HEK293 (cell line): ENCODE measurements around the gene TTC6.
A peak's percentile ranks its signal among the peaks of the same experiment; 100 is the strongest.

Source experiments
- BCL11B ChIP-seq: fragments of 450-650 bp; formaldehyde crosslinking; IDR thresholded peaks from 2 replicates; pipeline ENCODE4 v1.5.1; 2016; ENCODE audit warnings: low read depth, missing biosample characterization, missing genetic modification characterization
- FEZF1 ChIP-seq: fragments of 450-650 bp; formaldehyde crosslinking; IDR thresholded peaks from 2 replicates; pipeline ENCODE4 v1.5.1; 2016; ENCODE audit warnings: missing biosample characterization, missing genetic modification characterization
- HOXD13 ChIP-seq: sonication (generic); formaldehyde crosslinking; IDR thresholded peaks from 2 replicates; pipeline ENCODE4 v1.8.0; 2022; ENCODE audit warnings: missing genetic modification reagents, borderline replicate concordance
- IKZF3 ChIP-seq: fragments of 450-650 bp; IDR thresholded peaks from 2 replicates; pipeline ENCODE4 v1.5.0; 2018; ENCODE audit warnings: missing biosample characterization, mild to moderate bottlenecking, missing genetic modification characterization, moderate library complexity
- OVOL3 ChIP-seq: fragments of 450-650 bp; formaldehyde crosslinking; IDR thresholded peaks from 2 replicates; pipeline ENCODE4 v1.5.1; 2016; ENCODE audit warnings: missing biosample characterization, missing genetic modification characterization
- PRDM1 ChIP-seq: fragments of 450-650 bp; formaldehyde crosslinking; IDR thresholded peaks from 2 replicates; pipeline ENCODE4; 2016; ENCODE audit warnings: missing biosample characterization, missing genetic modification characterization
- ZBTB48 ChIP-seq: fragments of 450-650 bp; formaldehyde crosslinking; IDR thresholded peaks from 2 replicates; pipeline ENCODE4 v1.5.1; 2016; ENCODE audit warnings: missing biosample characterization, missing genetic modification characterization
- ZBTB8A ChIP-seq: fragments of 450-650 bp; formaldehyde crosslinking; IDR thresholded peaks from 2 replicates; pipeline ENCODE4 v1.5.1; 2016; ENCODE audit warnings: missing biosample characterization, missing genetic modification characterization
- ZIC2 ChIP-seq: fragments of 450-650 bp; formaldehyde crosslinking; IDR thresholded peaks from 2 replicates; pipeline ENCODE4 v1.5.1; 2016; ENCODE audit warnings: missing biosample characterization, missing genetic modification characterization
- ZNF155 ChIP-seq: fragments of 450-650 bp; formaldehyde crosslinking; IDR thresholded peaks from 2 replicates; pipeline ENCODE4 v1.5.1; 2016; ENCODE audit warnings: missing biosample characterization, missing genetic modification characterization
- ZNF2 ChIP-seq: fragments of 450-650 bp; formaldehyde crosslinking; IDR thresholded peaks from 2 replicates; pipeline ENCODE4 v1.5.1; 2016; ENCODE audit warnings: missing biosample characterization, missing genetic modification characterization
- ZNF274 ChIP-seq, 2 experiments: fragments of 200-500 bp in 1 of 2; fragments of 450-650 bp in 1 of 2; sonication (Bioruptor generic) in 1 of 2; formaldehyde crosslinking in 1 of 2; IDR thresholded peaks; 2 replicates each; pipeline versions ENCODE4 v1.5.1 to v1.6.1; 2014 to 2016; ENCODE audit warnings: borderline replicate concordance in 1 of 2, inconsistent platforms in 1 of 2, low read length in 1 of 2, missing biosample characterization in 1 of 2, missing genetic modification characterization in 1 of 2
- ZNF302 ChIP-seq: fragments of 450-650 bp; formaldehyde crosslinking; IDR thresholded peaks from 2 replicates; pipeline ENCODE4 v1.5.1; 2016; ENCODE audit warnings: missing biosample characterization, missing genetic modification characterization, low read depth
- ZNF341 ChIP-seq: fragments of 450-650 bp; formaldehyde crosslinking; IDR thresholded peaks from 2 replicates; pipeline ENCODE4; 2016; ENCODE audit warnings: low read depth, missing biosample characterization, missing genetic modification characterization
- ZNF433 ChIP-seq: fragments of 450-650 bp; formaldehyde crosslinking; IDR thresholded peaks from 2 replicates; pipeline ENCODE4 v1.5.1; 2016; ENCODE audit warnings: missing biosample characterization, missing genetic modification characterization, low read depth
- ZNF449 ChIP-seq: fragments of 450-650 bp; formaldehyde crosslinking; IDR thresholded peaks from 2 replicates; pipeline ENCODE4 v1.5.1; 2017; ENCODE audit warnings: missing biosample characterization, mild to moderate bottlenecking, missing genetic modification characterization, moderate library complexity
- ZNF501 ChIP-seq: fragments of 450-650 bp; formaldehyde crosslinking; IDR thresholded peaks from 2 replicates; pipeline ENCODE4 v1.5.1; 2016; ENCODE audit warnings: missing biosample characterization, missing genetic modification characterization
- ZNF548 ChIP-seq: fragments of 450-650 bp; formaldehyde crosslinking; IDR thresholded peaks from 2 replicates; pipeline ENCODE4 v1.5.1; 2016; ENCODE audit warnings: missing biosample characterization, missing genetic modification characterization
- ZNF600 ChIP-seq: fragments of 450-650 bp; formaldehyde crosslinking; IDR thresholded peaks from 2 replicates; pipeline ENCODE4 v1.5.1; 2016; ENCODE audit warnings: missing biosample characterization, missing genetic modification characterization
- ZNF629 ChIP-seq: fragments of 450-650 bp; formaldehyde crosslinking; IDR thresholded peaks from 2 replicates; pipeline ENCODE4 v1.5.1; 2017; ENCODE audit warnings: missing biosample characterization, missing genetic modification characterization
- ZNF645 ChIP-seq: fragments of 450-650 bp; formaldehyde crosslinking; IDR thresholded peaks from 2 replicates; pipeline ENCODE4; 2016; ENCODE audit warnings: missing biosample characterization, missing genetic modification characterization
- ZNF843 ChIP-seq: fragments of 450-650 bp; formaldehyde crosslinking; IDR thresholded peaks from 2 replicates; pipeline ENCODE4 v1.5.1; 2016; ENCODE audit warnings: missing biosample characterization, missing genetic modification characterization
- ZXDB ChIP-seq: fragments of 450-650 bp; formaldehyde crosslinking; IDR thresholded peaks from 2 replicates; pipeline ENCODE4 v1.5.1; 2016; ENCODE audit warnings: missing biosample characterization, missing genetic modification characterization
- TF ChIP-seq, protein P1 (sequence below): fragments of 450-650 bp; formaldehyde crosslinking; IDR thresholded peaks from 2 replicates; pipeline ENCODE4 v1.5.1; 2016; ENCODE audit warnings: missing biosample characterization, missing genetic modification characterization

TTC6 gene

DNA sequence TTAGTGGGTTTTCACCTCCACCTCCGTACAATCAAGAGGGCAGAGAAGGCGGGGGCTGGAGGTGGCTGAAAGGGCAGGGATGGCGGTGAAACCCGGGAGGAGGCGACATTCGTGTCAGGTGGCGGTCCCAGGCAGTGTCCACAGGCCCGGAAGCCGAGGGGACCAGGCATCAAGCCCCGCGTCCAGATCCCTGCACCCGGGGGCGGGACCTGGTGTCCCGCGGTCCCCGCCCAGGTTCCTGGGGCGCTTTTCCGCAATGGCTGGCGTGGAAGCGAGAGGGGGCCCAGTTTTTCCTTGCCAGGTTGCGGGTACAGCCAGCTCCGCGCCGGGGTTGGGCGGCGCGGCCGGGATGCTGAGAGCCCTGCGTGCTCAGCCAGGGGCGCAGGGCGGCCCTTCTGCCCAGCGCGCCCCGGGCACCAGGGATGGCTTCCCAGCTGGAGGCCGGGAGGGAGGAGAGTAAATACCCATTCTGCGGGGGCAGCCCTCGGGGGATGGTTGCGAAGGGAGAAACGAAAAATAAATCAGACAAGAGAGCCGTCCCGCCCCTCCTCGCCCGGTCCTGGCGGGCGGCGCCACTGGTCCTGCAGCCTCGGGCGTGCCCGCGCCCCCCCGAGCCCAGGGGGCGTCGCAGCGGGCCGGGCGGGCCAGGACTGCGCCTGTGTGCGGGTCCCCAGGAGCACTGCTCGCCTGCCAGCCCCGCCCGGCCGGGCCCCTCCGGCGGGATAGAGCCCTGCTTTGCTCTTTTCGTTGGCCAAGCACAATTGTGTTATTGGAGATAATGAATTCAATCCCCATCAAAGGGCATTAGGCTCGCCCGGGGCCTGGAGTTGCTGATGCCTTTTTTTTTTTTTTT lies 11.8 kb upstream of the TTC6 start (continued):
- TF ChIP-seq ZNF629 (no peak), ZNF843 (tag by site-specific recombination) (0 out of 2 replicates have a peak, but pooled peaks have one; percentile 12), ZNF645 (tag by site-specific recombination) (no peak), IKZF3 (tag by site-specific recombination) (peak; percentile 77; the same call in 1 of the 2 replicates), ZNF341 (tag by site-specific recombination) (peak; percentile 51), HOXD13 (no peak), ZXDB (peak; percentile 76), ZNF302 (tag by site-specific recombination) (no peak), ZNF155 (tag by site-specific recombination) (no peak), BCL11B (no peak), ZNF449 (tag by site-specific recombination) (peak; percentile 77), ZNF548 (no peak), PRDM1 (tag by site-specific recombination) (peak; percentile 40), FEZF1 (peak; percentile 76), ZNF274 (IDR thresholded peaks at IDR 0.05; ENCODE audit: low read length) (no peak), ZNF274 (tag by site-specific recombination; IDR thresholded peaks at IDR 0.05; ENCODE audit: borderline replicate concordance) (no peak), ZNF433 (tag by site-specific recombination) (no peak), ZNF501 (tag by site-specific recombination) (no peak; the same call in 1 of the 2 replicates), OVOL3 (tag by site-specific recombination) (no peak), ZNF2 (tag by site-specific recombination) (peak; percentile 23; the same call in 1 of the 2 replicates), ZNF600 (peak; percentile 51; the same call in 1 of the 2 replicates), ZBTB8A (tag by site-specific recombination) (peak; percentile 98), ZBTB48 (tag by site-specific recombination) (peak; percentile 87), ZIC2 (tag by site-specific recombination) (peak; percentile 95)
- TF ChIP-seq, protein P1, sequence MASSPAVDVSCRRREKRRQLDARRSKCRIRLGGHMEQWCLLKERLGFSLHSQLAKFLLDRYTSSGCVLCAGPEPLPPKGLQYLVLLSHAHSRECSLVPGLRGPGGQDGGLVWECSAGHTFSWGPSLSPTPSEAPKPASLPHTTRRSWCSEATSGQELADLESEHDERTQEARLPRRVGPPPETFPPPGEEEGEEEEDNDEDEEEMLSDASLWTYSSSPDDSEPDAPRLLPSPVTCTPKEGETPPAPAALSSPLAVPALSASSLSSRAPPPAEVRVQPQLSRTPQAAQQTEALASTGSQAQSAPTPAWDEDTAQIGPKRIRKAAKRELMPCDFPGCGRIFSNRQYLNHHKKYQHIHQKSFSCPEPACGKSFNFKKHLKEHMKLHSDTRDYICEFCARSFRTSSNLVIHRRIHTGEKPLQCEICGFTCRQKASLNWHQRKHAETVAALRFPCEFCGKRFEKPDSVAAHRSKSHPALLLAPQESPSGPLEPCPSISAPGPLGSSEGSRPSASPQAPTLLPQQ (tag by site-specific recombination) = peak; percentile 70
